Central memory CD8-positive, alpha-beta T cell (primary cell): Measurements from ENCODE around the gene C2CD2L.

Source experiments
- ATAC-seq: fragments of 150-1000 bp; cut with Tn5 transposase; replicated peaks from 2 replicates; pipeline ENCODE4 v1.10.0; 2022; ENCODE audit warnings: mild to moderate bottlenecking, moderate FRiP score, moderate number of reproducible peaks; ENCODE audit not compliant: poor library complexity, severe bottlenecking; ENCODE audit errors: extremely low read depth
- DNase-seq, 2 donors: peaks; one replicate each; pipeline ENCODE4 v3.0.0; 2021; ENCODE audit warnings: low spot score in 2 of 2
- H3K27ac Mint-ChIP-seq: one replicate; pipeline ENCODE4 v1.8.0; 2022; ENCODE audit warnings: low read depth, mild to moderate bottlenecking, moderate library complexity, mixed read lengths
- H3K27me3 Mint-ChIP-seq: one replicate; pipeline ENCODE4 v1.8.0; 2022; ENCODE audit warnings: mixed read lengths
- H3K36me3 Mint-ChIP-seq: one replicate; pipeline ENCODE4 v1.8.0; 2022; ENCODE audit warnings: mild to moderate bottlenecking, moderate library complexity, mixed read lengths; ENCODE audit not compliant: insufficient read depth
- H3K4me1 Mint-ChIP-seq: one replicate; pipeline ENCODE4 v1.8.0; 2022; ENCODE audit warnings: mixed read lengths
- H3K4me3 Mint-ChIP-seq: one replicate; pipeline ENCODE4 v1.8.0; 2022; ENCODE audit warnings: mild to moderate bottlenecking, moderate library complexity, mixed read lengths
- H3K9me3 Mint-ChIP-seq: one replicate; pipeline ENCODE4 v1.8.0; 2022; ENCODE audit warnings: mixed read lengths

C2CD2L gene

DNA sequence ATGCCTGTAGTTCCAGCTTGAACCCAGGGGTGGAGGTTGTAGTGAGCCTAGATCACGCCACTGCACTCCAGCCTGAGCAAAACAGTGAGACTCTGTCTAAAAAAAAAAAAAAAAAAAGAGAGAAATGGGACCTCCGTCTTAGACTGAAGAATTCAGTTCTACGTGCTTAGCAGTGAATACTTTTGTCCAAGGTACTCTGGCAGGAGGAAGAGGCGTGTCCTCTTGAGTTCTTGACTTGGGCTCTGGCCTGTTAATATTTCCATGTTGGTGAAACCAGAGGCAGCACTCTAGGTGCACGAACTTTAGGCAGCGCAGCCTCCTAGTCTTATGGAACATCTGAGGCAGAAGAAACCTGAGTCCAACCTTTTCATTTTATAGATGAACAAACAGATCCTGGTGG, 20.0 kb upstream of the C2CD2L start:
- no peak overlapping the region for H3K4me3 Mint-ChIP-seq
- H3K27ac Mint-ChIP-seq: no peak overlapping the region
- peaks cover 17% of the 10 kb centered on the region for H3K4me1 Mint-ChIP-seq

DNA sequence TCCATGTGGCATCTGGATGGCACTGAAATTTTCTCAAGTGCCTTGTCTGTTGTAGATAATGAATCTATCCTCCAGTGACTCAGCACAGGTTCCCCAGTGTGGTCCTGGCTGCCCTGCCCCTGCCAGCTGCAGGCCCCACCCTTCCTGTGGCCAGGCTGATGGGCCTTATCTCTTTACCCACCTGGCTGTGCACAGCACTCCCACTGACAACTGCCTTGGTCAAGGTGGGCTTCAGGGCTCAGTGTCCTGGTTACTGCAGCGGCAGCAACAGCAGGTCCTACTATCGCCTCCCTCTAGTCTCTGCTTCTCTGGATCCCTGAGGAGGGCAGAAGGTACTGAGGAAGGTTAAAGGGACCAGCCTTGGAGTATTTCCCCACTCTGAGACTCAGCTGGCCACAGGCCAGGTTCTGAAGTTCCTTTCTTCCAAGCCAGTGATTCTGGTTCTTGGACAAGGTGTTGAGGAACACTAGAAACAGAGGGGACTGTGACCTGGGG, 19.4 kb upstream of the C2CD2L start:
- no peak overlapping the region for H3K4me3 Mint-ChIP-seq
- peaks cover 13% of the 10 kb centered on the region for H3K36me3 Mint-ChIP-seq
- no peak for ATAC-seq
- H3K4me1 Mint-ChIP-seq: peaks cover 24% of the 10 kb centered on the region
- H3K27me3 Mint-ChIP-seq: no peaks in the 10 kb centered on the region
- peak overlapping the region; percentile 13 for H3K27ac Mint-ChIP-seq
- DNase-seq: no peak
- H3K9me3 Mint-ChIP-seq: no peaks in the 10 kb centered on the region

More for the DNA sequence above, 20.0 kb upstream of the C2CD2L start:
- Mint-ChIP-seq H3K27me3 (no peaks in the 10 kb centered on the region), H3K36me3 (peaks cover 13% of the 10 kb centered on the region), H3K9me3 (no peaks in the 10 kb centered on the region)
- DNase-seq: no peak
- no peak for ATAC-seq

DNA sequence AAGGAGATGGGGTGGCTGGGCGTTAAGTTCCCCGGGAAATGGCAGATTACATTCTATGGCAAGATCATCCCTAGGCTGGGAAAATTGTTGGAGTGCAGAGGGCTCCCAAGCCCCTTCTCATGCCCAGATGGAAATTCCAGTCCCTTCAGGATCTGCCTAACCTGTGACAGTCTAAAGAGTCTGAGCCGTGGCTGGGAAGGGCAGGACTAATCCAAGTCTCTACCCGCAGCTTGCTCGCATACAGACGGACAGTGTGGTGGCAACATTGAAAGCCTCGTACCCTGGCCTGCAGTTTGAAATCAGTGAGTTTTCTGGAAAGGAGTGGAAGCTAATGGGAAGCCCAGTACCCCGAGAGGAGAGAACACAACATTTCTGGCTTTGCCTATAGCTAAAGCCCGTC, 18.7 kb upstream of the C2CD2L start:
- Mint-ChIP-seq H3K9me3 (no peaks in the 10 kb centered on the region), H3K27me3 (no peaks in the 10 kb centered on the region), H3K36me3 (peaks cover 13% of the 10 kb centered on the region), H3K27ac (no peak overlapping the region), H3K4me1 (peaks cover 29% of the 10 kb centered on the region), H3K4me3 (no peak overlapping the region)
- no peak for ATAC-seq
- DNase-seq: no peak

DNA sequence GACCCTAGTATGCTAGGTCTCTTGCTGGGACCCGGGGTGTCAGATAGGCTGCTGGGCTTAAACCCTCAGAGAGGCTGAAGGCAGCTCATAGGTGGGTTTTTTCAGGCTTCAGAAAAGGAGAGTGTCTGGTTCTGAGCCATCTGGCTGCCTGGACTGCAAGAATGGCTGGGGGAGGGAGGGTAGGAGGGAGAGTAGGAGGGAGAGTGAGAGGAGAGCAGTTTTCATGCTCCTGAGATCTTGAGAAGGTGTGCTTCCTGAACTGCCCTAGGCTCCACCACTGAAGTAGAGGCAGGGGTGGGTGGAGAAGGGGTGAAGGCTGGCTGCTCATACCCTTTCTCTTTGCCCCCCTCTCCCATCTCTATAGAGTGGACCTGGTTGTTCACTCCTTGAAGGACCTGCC, 17.8 kb upstream of the C2CD2L start:
- Mint-ChIP-seq H3K27ac (no peak overlapping the region), H3K9me3 (no peaks in the 10 kb centered on the region), H3K27me3 (no peaks in the 10 kb centered on the region), H3K4me1 (peaks cover 34% of the 10 kb centered on the region), H3K36me3 (peaks cover 16% of the 10 kb centered on the region), H3K4me3 (no peak overlapping the region)
- ATAC-seq (no peak), DNase-seq (no peak)

DNA sequence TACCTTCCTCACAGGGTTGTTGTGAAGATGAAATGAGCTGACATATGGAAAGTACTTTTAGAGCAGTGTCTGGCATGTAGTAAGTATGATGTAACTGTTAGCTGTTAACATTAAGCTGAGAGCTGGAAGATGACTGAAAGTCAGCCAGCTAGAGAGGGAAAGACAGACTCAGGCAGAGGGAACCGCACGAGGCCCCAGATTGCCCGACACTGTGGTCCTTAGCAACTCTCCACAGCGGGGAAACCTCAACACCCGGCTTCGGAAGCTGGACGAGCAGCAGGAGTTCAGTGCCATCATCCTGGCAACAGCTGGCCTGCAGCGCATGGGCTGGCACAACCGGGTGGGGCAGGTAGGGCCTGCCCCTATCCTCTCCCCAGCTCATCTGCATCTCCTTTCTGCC, 16.0 kb upstream of the C2CD2L start:
- no peak for DNase-seq
- H3K4me1 Mint-ChIP-seq: peaks cover 32% of the 10 kb centered on the region
- ATAC-seq: no peak
- no peaks in the 10 kb centered on the region for H3K27me3 Mint-ChIP-seq
- H3K27ac Mint-ChIP-seq: no peak overlapping the region
- H3K9me3 Mint-ChIP-seq: no peaks in the 10 kb centered on the region
- H3K4me3 Mint-ChIP-seq: no peak overlapping the region
- peaks cover 23% of the 10 kb centered on the region for H3K36me3 Mint-ChIP-seq

DNA sequence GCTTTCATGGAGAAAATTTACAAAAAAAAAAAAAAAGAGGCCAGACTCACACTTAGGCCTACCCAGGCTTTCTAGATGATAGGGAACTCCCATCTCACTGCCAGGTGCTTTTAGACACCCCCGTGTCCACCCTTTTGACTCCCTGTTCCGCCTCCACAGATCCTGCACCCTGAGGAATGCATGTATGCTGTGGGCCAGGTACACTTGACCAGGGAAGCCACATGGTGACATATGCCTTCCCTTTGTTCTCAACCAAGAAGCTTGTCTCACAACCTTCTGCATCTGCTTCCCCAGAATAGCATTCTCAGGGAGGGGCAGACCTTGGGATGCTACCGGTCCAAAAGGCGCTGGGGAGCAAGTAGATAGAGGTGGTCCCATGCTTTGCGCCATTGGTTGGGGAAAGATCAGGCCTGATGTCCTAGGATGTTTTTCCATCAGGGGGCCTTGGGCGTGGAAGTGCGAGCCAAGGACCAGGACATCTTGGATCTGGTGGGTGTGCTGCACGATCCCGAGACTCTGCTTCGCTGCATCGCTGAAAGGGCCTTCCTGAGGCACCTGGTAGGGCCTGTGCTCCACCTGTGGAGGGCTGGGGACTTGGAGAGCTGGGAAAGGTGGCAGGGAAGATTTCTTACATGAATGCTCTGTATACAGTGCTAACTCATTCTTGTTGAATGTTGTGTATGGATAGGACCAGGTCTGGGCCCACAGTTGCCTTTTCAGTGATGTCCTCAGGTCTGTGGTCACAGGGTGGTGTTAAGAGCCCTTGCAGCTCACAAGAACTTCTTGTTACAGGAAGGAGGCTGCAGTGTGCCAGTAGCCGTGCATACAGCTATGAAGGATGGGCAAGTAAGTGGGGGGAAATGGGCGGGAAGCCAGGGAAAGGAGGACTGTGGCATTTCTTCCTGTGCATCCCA, 14.9 kb upstream of the C2CD2L start:
- DNase-seq (no peak), ATAC-seq (no peak)
- peak overlapping the region; percentile 93 for H3K4me3 Mint-ChIP-seq
- no peak overlapping the region for H3K27ac Mint-ChIP-seq
- no peaks in the 10 kb centered on the region for H3K27me3 Mint-ChIP-seq
- no peaks in the 10 kb centered on the region for H3K9me3 Mint-ChIP-seq
- peaks cover 37% of the 10 kb centered on the region for H3K4me1 Mint-ChIP-seq
- peaks cover 26% of the 10 kb centered on the region for H3K36me3 Mint-ChIP-seq

DNA sequence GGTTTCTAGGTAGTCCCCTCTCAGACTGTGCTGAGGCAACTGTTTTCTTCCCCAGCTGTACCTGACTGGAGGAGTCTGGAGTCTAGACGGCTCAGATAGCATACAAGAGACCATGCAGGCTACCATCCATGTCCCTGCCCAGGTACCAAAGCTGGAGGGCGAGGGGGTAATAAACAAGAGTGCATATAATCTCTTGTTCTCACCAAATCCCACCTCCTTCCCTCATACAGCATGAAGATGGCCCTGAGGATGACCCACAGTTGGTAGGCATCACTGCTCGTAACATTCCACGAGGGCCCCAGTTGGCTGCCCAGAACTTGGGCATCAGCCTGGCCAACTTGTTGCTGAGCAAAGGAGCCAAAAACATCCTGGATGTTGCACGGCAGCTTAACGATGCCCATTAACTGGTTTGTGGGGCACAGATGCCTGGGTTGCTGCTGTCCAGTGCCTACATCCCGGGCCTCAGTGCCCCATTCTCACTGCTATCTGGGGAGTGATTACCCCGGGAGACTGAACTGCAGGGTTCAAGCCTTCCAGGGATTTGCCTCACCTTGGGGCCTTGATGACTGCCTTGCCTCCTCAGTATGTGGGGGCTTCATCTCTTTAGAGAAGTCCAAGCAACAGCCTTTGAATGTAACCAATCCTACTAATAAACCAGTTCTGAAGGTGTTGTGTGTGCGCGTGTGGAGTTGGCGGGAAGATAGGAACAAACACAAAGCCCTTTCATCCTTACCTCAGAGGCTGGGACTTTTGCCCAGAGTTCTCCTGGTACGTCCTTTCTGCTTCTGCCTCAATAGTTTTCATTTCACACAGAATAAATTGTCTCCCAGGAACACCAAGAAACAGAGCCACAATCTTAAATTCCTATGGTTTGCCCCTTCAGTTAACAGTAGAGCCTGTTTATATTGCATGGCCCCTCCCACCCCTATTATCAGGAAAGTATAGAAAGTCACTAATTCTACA, 14.0 kb upstream of the C2CD2L start:
- ATAC-seq (no peak), DNase-seq (no peak)
- H3K4me1 Mint-ChIP-seq: peaks cover 37% of the 10 kb centered on the region
- no peaks in the 10 kb centered on the region for H3K9me3 Mint-ChIP-seq
- peaks cover 28% of the 10 kb centered on the region for H3K36me3 Mint-ChIP-seq
- peak overlapping the region; percentile 96 for H3K27ac Mint-ChIP-seq
- H3K27me3 Mint-ChIP-seq: no peaks in the 10 kb centered on the region
- peak overlapping the region; percentile 93 for H3K4me3 Mint-ChIP-seq

DNA sequence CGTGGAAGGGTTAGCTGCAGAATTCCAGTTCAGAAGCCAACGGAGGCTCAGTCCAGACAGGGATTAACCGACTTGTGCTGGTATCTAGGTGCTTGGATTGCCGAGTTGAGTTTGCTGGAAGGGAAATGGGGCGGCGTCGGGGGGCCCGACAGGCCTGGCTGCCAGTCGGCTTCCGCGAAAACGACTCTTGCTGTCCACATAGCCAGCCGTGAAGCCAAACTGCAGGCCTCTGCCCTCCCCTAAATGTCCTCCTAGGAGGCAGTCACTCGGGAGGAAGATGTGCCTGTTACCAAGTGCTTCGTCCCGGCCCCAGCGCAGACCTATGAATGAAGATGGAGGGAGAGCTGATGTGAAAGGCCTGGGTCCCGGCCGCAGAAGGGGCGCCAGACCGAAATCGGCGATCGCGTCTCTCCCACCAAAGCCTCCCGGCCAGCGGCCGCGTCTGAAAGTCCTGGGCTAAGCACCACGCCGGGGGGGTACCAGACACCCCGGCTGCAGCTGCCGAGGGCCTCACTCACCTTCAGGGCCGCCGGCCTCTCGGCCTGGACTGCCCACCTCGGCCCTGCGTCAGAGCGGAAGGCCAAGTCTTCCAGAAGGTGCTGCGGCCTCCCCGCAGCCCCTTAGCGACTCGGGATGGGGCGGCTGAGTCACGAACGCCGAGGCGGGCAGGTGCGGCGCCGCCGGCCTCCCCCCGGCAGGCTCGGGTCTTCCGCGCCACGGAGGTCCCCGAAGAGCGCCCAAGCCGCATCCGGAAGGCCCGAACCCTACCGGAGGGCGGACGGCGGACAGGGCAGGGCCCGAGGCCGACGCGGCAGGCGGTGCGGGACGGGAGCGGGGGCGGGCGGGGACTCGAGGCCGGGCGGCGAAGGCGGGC, 13.0 kb upstream of the C2CD2L start:
- Mint-ChIP-seq H3K4me3 (peak overlapping the region; percentile 93), H3K27ac (peak overlapping the region; percentile 96), H3K4me1 (peaks cover 43% of the 10 kb centered on the region), H3K9me3 (no peaks in the 10 kb centered on the region), H3K27me3 (no peaks in the 10 kb centered on the region), H3K36me3 (peaks cover 31% of the 10 kb centered on the region)
- no peak for DNase-seq
- ATAC-seq: peak; percentile 3

DNA sequence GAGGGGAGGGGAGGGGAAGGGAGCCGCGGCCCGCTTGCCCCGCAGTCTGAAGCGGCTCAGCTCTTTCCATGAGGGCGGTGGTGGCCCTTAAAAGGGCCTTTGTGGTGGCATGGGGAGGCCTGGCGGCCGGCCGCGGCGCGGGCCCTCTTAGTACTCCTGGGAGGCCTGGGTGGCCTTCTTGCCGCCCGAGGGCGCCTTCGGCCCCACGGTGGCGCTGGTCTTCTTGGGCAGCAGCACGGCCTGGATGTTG, 12.4 kb upstream of the C2CD2L start:
- H3K4me3 Mint-ChIP-seq: peak overlapping the region; percentile 93
- no peaks in the 10 kb centered on the region for H3K27me3 Mint-ChIP-seq
- H3K4me1 Mint-ChIP-seq: peaks cover 43% of the 10 kb centered on the region
- H3K36me3 Mint-ChIP-seq: peaks cover 29% of the 10 kb centered on the region
- DNase-seq (no peak), ATAC-seq (peak; percentile 25)
- peak overlapping the region; percentile 96 for H3K27ac Mint-ChIP-seq
- no peaks in the 10 kb centered on the region for H3K9me3 Mint-ChIP-seq

DNA sequence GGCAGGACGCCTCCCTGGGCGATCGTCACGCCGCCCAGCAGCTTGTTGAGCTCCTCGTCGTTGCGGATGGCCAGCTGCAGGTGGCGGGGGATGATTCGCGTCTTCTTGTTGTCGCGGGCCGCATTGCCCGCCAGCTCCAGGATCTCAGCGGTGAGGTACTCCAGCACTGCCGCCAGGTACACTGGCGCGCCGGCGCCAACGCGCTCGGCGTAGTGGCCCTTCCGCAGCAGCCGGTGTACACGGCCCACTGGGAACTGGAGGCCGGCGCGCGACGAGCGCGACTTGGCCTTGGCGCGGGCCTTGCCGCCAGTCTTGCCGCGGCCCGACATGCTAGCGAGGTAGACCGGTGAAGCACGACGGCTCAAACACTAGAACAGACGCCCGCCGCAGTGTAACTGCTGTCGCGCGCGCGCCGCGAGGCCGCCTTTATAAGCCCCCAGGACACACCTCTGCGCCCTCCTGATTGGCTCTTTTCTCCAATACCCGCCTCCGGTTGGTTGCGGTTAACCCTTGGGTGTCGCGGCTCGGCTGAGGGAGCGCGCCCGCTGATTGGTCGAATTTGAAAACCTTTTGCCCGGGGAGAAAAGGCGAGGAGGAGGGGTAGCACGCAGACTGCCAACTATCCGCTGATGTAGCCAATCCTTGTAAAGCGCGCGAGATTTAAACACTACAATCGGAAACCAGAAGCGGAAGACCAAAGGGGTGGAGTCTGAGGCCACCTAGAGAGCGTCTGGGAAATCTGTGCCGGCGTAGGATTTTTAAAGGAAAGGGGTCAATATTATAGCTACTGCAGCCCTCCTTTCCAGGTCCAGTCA, 11.9 kb upstream of the C2CD2L start:
- peak overlapping the region; percentile 96 for H3K27ac Mint-ChIP-seq
- H3K36me3 Mint-ChIP-seq: peaks cover 29% of the 10 kb centered on the region
- DNase-seq (peak; percentile 99 to 100), ATAC-seq (peak; percentile 90)
- no peaks in the 10 kb centered on the region for H3K27me3 Mint-ChIP-seq
- H3K4me1 Mint-ChIP-seq: peaks cover 47% of the 10 kb centered on the region
- H3K9me3 Mint-ChIP-seq: no peaks in the 10 kb centered on the region
- H3K4me3 Mint-ChIP-seq: peak overlapping the region; percentile 93

DNA sequence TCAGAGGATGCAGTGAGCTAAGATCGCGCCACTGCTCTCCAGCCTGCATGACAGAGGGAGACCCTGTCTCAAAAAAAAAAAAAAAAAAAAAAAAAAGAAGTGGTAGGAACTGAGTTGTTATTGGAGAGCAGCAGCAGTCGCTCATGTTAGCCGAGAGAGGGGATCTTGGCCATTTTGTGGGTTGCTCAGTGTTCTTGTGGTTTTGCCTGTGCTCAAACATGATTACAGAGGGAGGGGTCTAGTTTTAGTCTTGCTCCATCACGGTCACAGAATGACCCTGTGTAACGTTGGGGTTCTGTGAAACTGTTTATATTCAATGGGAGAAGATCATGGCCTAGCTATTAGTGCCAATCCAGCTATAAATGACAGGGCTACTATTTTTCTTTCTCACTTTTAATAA, 7.4 kb upstream of the C2CD2L start:
- no peaks in the 10 kb centered on the region for H3K9me3 Mint-ChIP-seq
- DNase-seq: no peak
- no peak overlapping the region for H3K27ac Mint-ChIP-seq
- peaks cover 36% of the 10 kb centered on the region for H3K4me1 Mint-ChIP-seq
- H3K27me3 Mint-ChIP-seq: no peaks in the 10 kb centered on the region
- ATAC-seq: no peak
- H3K36me3 Mint-ChIP-seq: peaks cover 30% of the 10 kb centered on the region
- H3K4me3 Mint-ChIP-seq: peak overlapping the region; percentile 89
